HK-2 (cell line): ENCODE measurements around the gene IL20RA.
"Not testable (repeated sequence)": the region's sequence is repeated elsewhere in the genome, so short reads cannot be mapped to it uniquely, and the experiment has no call there.

Experiments used
- DNase-seq: peaks from one replicate; pipeline ENCODE4 v3.0.0-alpha.2; 2018; ENCODE audit not compliant: unreplicated experiment

The IL20RA gene

DNA sequence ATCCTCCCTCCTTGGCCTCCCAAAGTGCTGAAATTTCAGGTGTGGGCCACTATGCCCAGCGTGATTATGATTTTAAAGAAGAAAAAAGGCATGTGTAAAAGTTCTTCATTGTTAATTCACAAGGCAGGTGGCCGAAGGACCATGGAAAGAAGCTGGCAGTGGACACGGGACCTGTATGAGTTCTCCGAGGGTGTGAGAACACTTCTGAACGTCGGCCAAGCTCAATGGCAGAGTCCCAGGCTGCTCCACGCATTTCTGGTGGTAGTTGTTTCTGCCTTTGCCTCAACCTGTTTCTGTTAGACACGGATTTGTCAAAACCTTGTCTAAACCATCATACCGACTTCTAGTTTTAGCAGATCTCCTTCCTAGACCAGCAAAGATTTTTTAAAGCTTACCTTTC lies 36.6 kb downstream of the IL20RA start:
- no peak for DNase-seq

DNA sequence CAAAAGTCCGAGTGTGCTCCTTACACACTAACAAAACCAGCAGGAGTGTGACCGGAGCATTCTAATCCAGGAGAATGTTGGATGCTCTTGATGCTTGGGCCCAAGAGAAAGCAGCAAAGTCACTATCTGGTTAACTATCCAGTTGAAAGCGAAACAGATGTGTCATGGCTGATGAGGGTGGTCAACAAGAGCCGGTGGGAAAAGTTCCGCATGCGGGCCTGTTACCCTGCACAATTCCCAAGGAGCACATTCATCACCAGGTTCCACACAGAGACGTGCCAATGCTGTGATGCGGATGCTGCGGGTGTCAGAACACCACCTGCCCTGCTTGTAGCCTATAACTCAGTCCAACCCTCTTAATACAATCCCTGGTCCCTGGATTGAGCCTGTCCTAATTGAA lies 38.7 kb downstream of the IL20RA start:
- DNase-seq = no peak

DNA sequence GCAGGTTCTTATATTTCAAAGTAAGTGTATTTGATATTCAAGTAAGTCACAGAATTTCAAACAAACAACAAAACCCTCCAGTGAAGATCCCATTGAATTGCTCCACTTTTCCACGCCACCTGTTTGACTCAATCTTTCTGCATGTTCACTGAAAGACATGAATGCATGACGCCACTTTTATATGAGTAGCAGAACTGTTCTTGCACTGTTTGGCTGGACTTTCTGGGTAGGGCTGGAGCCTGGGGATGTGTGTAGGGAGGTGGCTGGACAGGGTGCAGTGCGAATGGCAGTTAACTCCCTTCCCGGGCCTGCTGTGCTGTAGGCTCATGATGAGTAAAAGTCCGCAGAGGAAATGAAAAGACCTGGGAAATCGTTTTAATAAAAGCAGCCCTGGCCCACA lies 39.7 kb downstream of the IL20RA start:
- DNase-seq = no peak

- no peak for DNase-seq
These were observed 42.3 kb downstream of the IL20RA start for GRCh38 chr6:137002505-137002904.

DNA sequence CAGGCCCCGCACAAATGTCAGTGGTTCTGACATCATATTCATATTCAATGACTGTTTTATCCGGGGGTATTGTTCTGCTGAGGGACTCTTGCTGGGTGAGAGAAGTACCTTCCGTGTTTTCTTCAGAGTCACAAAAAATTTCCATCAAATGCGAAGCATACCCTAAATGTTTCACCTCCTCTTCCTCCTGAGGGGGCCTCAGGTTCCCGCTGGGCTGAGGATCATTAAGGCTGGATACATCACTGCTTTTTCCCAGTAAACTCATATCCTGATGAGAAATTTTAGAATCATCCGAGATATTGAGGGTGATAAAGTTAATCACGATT lies 42.8 kb downstream of the IL20RA start:
- no peak for DNase-seq

- DNase-seq = no peak
These were observed 43.3 kb downstream of the IL20RA start for GRCh38 chr6:137001299-137001976.

DNA sequence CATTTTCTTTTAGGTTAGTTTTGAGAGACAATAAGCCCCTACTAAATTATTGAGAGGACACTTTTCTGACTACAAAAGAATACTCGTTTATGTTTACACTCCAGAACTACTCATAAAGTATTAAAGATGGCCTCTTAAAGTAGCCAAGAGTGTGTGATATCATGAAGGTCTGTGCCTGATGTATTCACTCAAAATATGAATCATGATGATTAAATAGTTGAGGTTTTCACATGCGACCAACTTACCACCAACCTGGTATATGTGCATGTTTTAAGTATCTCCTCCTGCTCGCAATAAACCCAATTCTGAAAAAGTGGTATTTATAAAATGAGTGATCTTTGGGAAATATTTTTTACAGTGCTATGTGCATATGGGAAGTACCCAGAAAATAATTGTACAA lies 43.9 kb downstream of the IL20RA start:
- DNase-seq = no peak

- DNase-seq = no peak
These were observed 49.2 kb downstream of the IL20RA start for GRCh38 chr6:136995521-136995920.

DNA sequence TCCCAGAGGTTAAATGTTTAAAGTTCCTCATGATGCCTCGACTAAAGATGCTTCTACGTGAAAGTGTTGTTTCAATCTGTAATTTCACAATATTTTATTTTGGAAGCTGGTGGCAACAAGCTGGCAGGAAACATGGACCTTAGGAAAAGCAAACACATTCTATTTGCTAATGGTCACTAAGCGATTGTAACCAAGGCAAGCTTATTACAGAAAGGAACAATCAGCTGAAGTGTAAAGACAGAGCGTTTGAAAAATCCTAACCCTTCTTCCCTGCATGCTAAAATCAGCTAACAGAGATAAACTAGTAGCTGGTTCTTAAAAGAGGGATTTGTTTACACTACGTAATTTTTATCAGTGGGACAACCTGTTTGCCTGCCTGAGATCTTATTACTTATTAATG lies 50.0 kb downstream of the IL20RA start:
- DNase-seq = no peak

GRCh38 chr6:136992113-136992512 lies 52.7 kb downstream of the IL20RA start:
- DNase-seq = no peak

DNA sequence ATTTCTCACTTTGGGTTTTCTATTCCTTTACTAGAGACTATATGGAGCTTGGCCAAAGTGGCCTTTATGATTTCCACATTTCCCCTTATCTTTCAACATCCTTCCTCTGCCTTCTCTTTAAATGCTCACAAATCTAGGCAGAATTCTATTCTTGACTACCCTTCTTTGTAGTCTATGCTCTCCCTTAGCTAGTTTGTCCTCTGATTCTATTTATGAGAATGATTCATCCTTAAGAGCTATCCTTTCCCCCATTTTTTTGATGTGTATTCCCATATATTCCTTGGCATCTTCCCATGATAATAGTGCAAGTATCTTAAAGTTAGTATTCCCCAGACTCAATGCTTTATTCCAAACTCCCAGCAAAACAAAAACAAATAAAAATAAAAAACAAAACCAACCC lies 53.1 kb downstream of the IL20RA start:
- no peak for DNase-seq

DNA sequence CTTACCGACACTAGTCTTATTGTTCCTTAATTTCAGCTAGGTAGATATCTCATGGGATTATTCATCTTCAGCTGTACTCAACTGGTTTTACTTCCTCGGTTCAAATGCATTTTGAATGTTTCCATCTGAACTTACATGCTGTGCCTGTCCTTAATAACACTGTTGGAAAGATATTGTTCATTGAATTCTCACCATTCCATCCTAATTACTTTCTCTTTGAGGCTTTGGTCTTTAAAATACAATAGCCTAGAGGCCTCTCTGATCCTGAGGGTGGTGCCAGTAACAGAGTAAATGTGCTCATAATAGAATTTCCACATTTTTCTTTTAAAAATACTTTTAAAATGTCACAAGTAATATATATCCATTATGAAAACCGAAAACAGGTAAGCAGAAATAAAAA lies 54.0 kb downstream of the IL20RA start:
- DNase-seq = no peak

- no peak for DNase-seq
These were observed 54.6 kb downstream of the IL20RA start for GRCh38 chr6:136990242-136990578.

- DNase-seq = no peak
These were observed 55.1 kb downstream of the IL20RA start for GRCh38 chr6:136989571-136990241.

DNA sequence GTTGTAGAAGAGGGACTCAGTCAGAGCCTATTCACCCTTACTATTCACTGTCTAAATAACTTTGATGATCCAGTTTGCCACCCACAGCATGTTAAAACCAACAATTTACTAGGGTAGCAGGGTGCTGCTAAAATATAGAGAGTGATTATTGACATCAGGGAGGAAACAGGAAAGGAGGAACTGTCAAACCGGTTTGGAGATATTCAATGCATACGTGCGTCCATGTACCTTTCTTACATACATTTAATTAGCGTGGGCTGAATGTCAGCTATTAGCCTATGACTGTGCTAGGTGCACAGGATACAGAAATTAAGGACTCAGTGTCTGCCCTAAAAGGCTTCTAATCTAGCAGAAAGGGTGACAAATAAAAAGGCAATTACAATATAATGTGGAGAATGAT lies 57.2 kb downstream of the IL20RA start:
- no peak for DNase-seq

DNA sequence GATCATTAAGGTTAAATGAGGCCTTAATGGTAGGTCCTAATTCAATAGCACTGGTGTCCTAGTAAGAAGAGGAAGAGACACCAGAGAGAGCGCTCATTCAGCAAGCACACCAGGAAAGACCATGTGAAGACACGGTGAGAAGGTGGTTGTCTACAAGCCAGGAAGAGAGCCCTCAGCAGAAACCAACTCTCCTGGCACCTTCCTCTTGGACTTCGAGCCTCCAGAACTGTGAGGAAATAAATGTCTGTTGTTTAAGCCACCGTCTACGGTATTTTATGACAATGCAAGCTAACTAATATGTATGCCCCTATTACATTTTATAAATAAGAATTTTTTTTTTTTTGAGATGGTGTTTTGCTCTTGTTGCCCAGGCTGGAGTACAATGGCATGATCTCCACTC lies 59.3 kb downstream of the IL20RA start:
- DNase-seq = no peak

- no peak for DNase-seq
These were observed 60.2 kb downstream of the IL20RA start for GRCh38 chr6:136984578-136984977.

DNA sequence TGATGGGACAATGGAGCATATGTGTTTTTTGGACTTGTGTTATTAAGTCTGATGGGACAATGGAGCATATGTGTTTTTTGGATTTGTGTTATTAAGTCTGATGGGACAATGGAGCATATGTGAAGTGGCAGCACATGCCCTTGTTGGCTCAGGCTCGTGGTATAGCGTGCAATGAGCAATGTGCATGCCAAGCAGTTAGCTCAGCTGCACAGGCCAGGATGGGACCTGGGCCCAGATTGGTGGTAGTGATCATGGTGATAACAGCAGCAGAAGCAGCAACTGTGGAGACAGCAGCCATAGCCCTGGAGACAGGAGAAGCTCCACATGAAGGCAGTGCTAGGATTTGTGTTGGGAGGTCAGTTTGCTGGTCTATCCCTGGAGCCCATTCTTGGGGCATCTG lies 61.1 kb downstream of the IL20RA start:
- DNase-seq = no peak

DNA sequence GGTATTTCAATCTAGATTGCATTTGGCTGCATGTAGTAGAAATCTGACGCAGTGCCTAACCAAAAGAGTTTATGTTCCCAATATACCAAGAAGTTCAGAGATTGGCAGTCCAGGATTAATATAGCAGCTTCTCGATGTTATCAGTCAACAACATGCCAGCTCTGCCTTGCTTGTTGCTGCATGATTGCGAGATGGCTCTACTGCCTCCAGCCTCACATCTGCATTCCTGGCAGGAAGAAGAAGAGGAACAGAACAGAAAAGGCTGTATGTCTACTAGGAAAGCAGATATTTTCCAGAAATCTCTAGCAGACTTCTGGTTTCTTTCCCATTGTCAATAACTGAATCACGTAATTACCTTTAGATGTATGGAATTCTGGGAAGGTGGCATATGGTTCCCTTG lies 61.8 kb downstream of the IL20RA start:
- no peak for DNase-seq

- no peak for DNase-seq
These were observed 64.7 kb downstream of the IL20RA start for GRCh38 chr6:136980070-136980469.

DNA sequence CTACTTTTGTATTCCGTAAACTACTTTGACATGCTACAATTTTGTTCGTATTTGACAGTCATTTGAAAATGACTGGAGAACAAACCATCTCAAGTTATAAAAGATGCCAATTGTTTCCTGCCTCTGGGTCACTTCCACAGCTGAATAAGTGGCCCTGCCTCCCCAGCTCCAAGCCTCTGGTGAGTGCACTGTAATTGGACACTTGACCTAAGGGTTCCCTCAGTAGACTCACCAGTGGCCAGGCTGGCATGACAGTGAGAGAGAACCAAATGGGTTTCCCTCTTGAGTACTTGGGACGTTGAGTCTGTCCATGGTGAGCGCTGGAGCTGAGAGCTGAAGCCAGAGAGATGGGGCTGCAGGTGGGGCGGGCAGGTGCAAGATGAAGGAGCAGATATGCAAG lies 65.6 kb downstream of the IL20RA start:
- DNase-seq = no peak

DNA sequence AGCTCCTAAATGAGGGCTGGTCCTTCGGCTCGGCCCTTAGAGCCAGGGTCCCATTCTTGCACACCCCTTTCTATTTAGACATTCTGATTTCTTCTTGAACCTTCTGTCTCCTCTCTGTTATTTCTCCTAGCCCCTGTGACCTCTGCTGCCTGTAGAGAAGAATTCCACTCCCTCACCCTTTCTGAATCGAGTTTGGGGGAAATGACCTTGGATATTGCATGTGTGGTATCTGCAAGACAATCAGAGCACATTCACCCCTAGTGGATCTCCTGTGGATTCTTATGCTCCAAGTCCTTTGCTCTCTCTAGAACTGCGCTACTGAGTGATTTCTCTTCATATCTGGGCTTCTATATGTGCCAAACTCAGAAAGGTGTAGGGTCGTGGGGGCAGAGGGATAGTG lies 67.7 kb downstream of the IL20RA start:
- DNase-seq = no peak

GRCh38 chr6:136975089-136975715 lies 69.6 kb downstream of the IL20RA start:
- DNase-seq = no peak

DNA sequence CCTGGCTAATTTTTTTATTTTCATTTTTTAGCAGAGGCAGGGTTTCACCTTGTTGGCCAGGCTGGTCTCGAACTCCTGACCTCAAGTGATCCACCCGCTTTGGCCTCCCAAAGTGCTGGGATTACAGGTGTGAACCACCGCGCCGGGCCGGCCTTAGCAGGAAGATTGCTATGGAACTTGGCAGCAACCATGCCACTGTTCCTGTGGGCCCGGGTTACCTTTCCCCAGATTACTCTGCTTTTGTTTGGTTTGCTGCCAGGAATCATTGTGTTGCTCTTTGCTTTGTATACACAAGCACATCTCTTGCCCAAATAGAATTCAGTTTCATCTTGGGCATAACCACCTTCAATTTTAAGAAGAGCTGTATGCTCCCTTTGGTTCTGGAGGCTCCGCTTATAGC lies 71.0 kb downstream of the IL20RA start:
- not testable (repeated sequence) for DNase-seq
